Central memory CD4-positive, alpha-beta T cell (primary cell): ENCODE results near the gene CCDC30.

Experiments used
- DNase-seq: peaks from one replicate; pipeline ENCODE4 v3.0.0; 2022
- total RNA-seq, 3 experiments: gene quantifications; one replicate each; lab custom pipeline; 2026; lab: John Stamatoyannopoulos, UW

Gene CCDC30
- total RNA-seq: 0.81 to 8.5 (median 4.7) reads per million in 3 experiments

- DNase-seq: peak; percentile 99
Measured at GRCh38 chr1:42462828-42463763, at the start of gene CCDC30. Gene CCDC30, plus strand, starts transcription at chr1:42463286. Its CDS starts 17,266 bp downstream, at chr1:42480552.

DNA sequence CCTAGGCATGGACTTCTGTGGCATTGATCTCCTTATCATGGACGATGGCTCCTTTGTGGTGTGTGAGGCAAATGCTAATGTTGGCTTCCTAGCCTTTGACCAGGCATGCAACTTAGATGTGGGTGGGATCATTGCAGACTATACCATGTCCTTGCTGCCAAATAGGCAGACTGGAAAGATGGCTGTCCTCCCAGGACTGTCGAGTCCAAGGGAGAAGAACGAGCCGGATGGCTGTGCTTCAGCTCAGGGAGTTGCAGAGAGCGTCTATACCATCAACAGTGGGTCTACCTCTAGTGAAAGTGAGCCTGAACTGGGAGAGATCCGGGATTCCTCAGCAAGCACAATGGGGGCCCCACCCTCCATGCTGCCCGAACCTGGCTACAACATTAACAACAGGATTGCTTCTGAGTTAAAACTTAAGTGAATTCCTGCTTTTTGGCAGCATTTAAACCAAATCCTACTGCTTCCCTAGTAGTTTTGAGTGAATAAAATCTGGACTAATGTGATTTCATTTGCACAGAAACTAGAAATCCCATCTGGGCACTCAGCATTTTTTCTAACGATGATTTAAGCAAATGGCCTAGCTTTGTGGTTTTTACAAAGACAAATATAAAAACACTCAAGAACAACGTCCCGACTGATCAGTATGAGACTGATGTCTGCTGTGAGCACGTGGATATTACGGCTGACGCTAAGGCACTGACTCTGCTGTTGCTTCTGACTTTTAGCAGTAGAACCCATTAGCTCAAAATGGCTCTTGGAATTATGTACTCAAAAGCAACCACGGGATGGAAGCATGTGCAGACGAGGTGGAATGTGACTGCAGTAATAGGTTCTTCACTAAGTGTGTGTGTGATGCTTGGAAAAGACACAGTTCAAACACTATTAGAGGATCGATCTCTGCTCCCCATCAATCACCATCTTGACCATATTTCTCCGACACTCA, 48.3 kb upstream of the CCDC30 start:
- DNase-seq: no peak

GRCh38 chr1:42417166-42417565, 45.9 kb upstream of the CCDC30 start:
- DNase-seq: no peak

- DNase-seq: no peak
Measured at GRCh38 chr1:42418516-42418915, 44.6 kb upstream of the CCDC30 start.

- no peak for DNase-seq
Measured at GRCh38 chr1:42419126-42419821, 43.8 kb upstream of the CCDC30 start.

DNA sequence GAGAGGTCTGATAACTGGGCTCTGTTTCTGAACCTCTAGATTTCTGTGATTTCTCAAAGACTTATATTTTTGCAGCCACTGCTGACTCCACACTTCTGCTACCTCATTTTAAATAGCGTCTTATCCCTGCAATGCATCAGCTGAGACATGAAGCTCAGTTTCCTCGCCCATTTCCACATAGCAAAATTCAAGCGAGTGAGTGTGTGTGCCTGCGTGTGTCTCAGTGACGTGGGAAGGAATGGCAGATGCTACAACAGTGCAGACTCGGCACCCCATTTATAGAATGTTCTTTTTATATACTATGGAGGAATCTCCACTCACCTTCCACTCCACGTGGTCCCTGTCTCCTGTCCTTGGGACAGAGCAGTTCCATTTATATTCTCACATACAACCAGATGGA, 43.0 kb upstream of the CCDC30 start:
- DNase-seq: no peak

DNA sequence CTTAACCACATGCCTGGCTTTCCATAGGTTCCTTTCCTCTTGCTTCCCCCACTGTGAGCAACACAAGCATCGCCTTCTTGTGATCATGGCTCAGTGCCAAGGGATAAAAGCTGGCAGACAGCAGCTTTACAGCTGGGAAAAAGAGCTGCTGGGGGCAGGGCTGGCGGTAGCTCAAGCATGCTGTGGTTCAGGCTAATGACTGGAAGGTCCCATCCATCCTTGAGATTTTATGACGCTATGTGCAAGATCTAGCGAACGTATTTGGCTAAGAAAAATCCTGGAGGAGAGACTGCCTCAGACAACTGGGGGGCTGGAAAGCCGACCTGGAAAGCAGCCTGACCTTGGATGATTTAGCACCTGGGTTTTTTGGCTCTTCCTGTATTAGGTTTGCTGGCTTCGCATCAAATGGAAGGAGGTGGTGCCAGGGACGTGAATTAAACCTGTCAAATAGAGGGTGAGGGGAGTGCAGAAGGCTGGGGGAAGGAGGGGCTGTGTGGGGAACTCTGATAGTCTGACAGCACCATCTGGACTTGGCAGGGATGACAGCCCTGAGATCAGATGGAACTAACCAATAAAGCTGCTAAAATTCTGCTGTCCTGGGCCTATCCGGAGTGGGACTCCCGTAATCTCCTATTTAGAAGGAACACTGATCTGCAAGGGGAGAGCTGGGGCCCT, 42.0 kb upstream of the CCDC30 start:
- no peak for DNase-seq

DNA sequence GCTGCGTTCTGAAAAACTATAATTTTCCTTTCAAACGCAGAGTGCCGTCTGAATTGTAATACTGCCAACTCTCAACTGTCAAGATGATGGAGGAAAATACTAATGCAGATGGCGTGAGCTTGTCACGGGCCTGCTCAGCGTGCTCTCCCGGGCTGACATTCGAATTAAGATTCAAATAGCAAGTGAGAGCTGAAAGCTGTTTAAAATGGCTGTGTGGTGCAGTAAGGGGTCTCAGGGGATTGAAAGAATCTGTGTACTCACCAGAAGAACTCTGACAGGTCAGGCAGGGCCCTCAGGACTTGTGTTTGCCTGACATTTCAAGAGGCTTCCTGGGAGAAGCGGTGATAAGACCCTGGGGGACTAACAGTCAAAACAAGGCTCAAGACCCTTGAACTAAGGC, 40.3 kb upstream of the CCDC30 start:
- DNase-seq: no peak

DNA sequence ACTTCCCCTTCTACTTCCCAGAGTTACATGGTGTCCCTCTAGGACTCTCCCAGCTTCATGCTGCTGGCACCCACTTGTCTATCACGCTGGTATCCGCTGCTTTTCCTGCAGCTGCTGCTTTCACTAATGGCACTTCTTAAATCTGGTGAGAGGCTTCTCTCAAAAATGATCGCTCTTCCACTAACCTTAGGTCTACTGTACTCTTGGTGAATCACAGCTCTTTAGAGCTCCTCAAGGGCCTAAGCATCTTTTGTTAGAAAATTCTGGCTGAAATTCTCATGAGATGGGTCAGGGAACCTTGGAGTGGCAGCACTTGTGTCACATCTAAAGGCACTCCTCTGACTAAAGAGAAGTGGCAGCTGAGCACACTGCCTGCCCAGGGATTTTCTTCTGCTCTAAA, 39.4 kb upstream of the CCDC30 start:
- no peak for DNase-seq

DNA sequence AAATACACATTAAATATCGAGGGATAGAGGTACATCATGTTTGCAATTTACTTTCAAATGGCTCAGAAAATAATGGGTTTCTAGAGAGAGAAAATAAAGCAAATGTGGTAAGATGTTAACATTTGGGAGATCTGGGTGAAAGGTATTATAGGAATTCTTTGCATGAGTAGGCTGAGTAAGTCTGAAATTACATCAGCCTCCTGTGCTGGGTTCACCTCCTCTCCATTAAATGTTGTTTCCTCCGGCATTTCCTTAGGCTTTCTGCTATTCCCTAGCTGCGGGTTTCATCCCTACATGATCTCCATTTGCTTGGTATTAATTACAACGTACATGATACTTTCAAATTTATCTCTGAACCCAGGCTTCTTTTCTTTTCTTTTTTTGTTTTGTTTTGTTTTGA, 38.9 kb upstream of the CCDC30 start:
- DNase-seq: no peak

- no peak for DNase-seq
Measured at GRCh38 chr1:42427240-42427639, 35.8 kb upstream of the CCDC30 start.

- no peak for DNase-seq
Measured at GRCh38 chr1:42429603-42430002, 33.5 kb upstream of the CCDC30 start.

DNA sequence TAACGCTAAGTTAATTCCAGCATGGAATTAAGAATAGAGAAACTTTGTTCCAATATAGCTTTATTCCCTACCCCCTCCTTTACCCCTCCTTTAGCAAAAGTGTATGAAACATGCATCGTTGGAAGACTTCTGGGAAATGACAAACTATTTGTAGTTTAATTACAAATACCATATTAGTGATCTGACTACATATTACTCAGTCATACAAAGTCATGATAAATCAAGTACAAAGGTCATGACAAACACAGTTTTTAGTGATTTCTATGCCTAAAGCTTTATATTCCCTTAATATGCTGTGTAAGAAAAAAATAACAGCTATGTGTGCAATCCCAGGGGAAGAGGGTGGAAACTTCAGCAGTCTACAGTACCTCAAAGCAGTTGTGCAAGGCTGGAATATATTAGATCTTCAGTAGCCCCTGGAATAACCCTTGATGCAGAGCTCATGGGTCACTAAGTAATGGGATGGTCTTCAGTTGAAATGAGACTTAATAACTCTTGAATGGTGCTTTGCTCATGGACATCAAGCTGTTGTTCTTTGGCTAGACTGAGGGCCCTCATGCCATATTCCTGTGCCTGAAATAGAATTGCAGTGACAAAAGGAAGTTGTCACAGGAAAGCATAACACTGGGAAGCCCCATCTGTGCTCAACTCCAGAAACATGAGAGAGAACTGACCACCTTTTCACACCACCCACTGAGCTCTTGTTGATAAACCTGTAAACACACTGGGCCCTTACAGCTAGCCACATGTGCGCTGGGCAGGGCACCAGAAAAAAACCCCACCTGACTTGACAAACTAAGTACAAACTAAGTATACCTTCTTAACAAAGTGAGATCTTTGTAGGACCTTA, 32.6 kb upstream of the CCDC30 start:
- no peak for DNase-seq

GRCh38 chr1:42431514-42431913, 31.6 kb upstream of the CCDC30 start:
- no peak for DNase-seq

- DNase-seq: no peak
Measured at GRCh38 chr1:42432714-42433113, 30.4 kb upstream of the CCDC30 start.

GRCh38 chr1:42433369-42433768, 29.7 kb upstream of the CCDC30 start:
- no peak for DNase-seq

DNA sequence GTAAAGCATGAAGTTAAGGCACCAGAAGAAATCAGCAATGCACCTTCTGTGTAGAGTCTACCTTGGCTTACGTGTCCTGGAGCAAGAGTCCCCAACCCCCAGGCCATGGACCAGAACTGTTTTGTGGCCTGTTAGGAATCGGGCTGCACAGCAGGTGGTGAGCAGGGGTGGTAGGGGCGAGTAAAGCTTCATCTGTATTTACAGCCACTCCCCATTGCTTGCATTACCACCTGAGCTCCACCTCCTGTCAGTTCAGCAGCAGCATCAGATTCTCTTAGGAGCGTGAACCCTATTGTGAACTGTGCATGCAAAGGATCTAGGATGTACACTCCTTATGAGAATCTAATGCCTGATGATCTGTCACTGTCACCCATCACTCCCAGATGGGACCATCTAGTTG, 28.7 kb upstream of the CCDC30 start:
- no peak for DNase-seq

GRCh38 chr1:42439940-42440339, 23.1 kb upstream of the CCDC30 start:
- DNase-seq: no peak

DNA sequence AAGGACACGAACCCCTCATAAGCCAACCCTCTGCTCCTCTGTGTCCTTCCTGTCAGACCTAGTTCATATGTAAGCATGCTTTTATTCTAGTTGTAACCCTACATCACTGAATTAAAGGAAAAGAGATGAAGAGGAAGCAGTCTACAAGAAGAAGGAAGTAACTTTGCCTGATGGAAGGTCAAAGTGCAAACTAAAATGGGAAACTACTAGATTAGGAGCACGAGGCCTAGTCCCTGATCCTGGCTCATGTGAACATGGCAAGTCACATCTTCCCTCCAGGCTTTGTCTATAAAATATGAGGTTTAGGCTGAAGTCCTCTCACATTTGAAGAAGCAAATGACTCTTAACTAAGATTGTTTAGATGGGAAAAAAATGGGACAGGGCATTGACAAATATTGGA, 20.4 kb upstream of the CCDC30 start:
- DNase-seq: no peak

GRCh38 chr1:42449256-42449655, 13.8 kb upstream of the CCDC30 start:
- DNase-seq: no peak

DNA sequence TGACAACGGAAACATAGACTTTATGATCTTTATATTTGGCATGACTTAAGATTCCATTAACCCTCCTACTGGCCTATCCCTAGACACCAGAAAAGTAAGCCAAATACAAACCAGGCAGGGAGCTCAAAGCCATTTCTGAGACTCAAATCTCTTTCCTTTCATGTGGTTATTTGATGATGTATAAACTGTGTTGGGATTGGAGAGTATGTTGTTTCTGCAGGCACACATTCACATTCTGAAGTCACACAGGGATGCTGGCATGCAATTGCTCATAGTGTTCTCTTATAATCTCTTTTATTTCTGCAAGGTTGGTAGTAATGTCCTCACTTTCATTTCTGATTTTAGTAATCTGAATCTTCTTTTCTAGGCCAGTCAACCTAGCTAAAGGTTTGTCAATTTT, 13.0 kb upstream of the CCDC30 start:
- DNase-seq: no peak
